Caki2 (cell line): Measurements from ENCODE around the gene RANBP3. TPM values are rescaled to one million over a fixed set of nuclear protein-coding genes. Genes with fewer than 3 reads are reported as not detected.

Experiments used
- DNase-seq: peaks from one replicate; pipeline ENCODE4 v3.0.0-alpha.2; 2015; ENCODE audit warnings: low read depth
- in situ Hi-C: cut with HindIII; loops from 2 replicates; pipeline ENCODE4 v1.10.0; 2016; ENCODE audit warnings: low sequenced_read_pairs, low pct_unique_long_range_greater_than_20kb, mixed read lengths
- total RNA-seq: library from RNA; depleted of rRNA; stranded (reverse); fragments of >200 nt; shearing (Covaris generic); gene quantifications from 2 replicates; pipeline ENCODE4 v1.2.3, GENCODE V29; 2014; ENCODE audit warnings: low replicate concordance

Gene RANBP3
- total RNA-seq, 1 experiment from 2014 or later: 36.3 TPM

GRCh38 chr19:5903056-5903623, 74.8 kb downstream of the RANBP3 start:
- in situ Hi-C loops: no loop called here
- DNase-seq: no peak

DNA sequence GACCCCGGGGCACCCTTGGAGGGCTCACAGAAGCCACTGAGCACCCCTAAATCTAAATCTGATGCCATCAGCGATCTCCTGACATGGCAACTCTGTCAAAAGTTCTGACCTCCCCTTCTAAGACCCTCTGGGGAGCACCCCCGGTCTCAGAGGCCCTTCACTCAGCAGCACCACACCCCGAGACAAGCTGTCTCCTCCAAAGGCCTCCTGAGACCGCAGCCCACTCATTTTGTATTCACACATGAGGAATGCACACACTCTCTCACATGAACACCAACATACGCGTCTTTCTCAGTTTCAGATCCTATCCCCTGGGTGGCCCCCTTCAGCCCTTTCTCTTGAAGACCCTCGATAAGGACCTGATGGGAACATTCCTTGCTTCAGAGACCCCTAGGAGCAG, 77.0 kb downstream of the RANBP3 start:
- in situ Hi-C loops: no loop called here

GRCh38 chr19:5899728-5900526, 78.0 kb downstream of the RANBP3 start:
- in situ Hi-C loops: no loop called here
- DNase-seq: no peak

More for the DNA sequence above, 77.0 kb downstream of the RANBP3 start:
- no peak for DNase-seq

DNA sequence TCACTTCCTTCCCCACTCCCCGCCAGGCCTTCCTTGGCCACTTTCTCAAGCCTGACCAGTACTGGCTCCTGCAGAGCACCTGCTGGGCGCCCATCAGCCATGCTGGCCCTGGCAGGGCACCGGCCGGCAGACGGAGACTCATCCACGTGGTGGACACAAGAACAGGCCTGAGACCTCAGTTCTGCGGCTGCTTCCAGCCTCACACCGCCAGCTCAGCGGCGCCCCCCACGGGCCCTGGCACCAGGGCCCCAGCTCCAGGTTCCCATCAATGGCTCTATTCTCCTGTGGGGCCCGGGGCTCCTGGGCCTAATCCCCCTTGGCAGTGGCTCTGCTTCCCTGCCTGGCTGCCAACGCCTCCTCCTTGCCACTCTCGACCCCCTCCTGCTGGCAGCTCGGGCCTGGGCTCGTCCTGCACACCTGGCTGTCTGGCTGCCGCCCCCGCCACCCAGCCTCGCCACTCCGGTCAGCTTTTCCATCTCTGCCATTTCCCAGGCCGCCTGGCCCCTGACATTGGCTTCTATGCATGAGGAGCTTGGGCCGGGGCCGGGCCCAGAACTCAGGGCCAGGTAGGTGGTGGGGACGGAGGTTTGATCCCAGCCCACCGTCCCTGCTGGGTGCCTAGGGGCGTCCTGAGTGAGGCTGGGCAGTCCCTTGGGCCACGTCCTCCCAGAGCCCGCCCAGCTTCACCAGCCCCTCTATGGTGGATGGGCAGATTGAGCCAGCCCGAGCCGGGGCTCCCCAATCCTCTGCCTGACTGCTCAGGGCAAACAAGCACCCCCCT, 80.6 kb downstream of the RANBP3 start:
- in situ Hi-C loops: no loop called here
- DNase-seq: no peak

DNA sequence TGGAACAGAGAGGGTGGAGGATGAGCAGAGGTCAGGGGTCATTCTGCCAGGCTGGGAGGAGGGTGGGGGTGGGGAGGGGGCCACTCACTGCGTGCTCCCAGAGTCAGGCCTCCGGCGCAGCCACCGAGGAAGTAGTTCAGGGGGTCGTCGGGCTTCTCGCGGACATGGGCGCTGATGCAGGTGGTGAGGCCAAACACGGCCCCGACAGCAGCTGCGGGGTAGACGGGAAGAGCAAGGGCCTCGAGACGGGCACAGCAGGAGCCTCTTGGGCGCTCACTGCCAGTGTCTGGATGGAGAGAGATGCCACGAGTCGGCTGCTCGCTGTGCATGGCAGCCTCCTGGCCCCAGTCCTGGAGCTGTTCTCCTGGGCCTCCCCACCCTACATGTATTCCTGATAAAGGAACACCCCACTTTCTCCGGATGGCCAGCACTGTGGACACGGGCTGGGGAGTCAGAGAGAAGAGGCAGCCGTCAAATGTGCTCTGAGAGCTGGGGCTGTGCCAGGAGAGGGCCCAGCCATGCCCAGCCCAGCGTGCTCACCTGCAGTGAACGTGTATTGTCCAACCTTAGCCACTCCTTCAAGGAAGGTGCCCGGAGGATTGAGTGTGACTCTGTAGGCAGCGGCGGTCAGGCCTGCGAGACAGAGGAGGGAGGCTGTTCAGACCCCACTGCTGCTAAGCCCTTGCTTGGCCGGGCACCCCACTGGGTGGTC, 81.4 kb downstream of the RANBP3 start:
- in situ Hi-C loops: no loop called here
- no peak for DNase-seq

- in situ Hi-C loops: no loop called here
- DNase-seq: no peak
These were observed 82.0 kb downstream of the RANBP3 start for GRCh38 chr19:5895890-5896289.

DNA sequence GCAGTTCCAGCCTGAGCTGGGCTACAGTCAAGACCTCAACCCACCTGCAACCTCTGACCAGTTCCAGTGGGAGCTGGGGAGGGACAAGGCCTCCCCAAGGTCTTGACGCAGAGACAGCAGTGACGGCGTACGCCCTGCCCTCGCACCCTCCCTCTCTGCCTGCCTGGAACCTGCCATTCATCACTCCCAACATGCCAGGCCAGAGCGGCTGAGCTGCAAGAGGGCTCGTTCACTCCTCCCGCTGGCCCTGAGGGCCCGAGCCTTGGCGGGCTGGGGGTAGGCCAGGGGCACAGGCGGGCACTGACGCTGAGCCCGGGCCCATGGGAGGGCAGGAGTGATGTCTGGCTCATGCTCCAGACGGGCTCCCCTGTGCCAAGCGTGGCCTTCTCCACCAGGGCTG, 82.5 kb downstream of the RANBP3 start:
- DNase-seq: no peak
- in situ Hi-C loops: no loop called here

DNA sequence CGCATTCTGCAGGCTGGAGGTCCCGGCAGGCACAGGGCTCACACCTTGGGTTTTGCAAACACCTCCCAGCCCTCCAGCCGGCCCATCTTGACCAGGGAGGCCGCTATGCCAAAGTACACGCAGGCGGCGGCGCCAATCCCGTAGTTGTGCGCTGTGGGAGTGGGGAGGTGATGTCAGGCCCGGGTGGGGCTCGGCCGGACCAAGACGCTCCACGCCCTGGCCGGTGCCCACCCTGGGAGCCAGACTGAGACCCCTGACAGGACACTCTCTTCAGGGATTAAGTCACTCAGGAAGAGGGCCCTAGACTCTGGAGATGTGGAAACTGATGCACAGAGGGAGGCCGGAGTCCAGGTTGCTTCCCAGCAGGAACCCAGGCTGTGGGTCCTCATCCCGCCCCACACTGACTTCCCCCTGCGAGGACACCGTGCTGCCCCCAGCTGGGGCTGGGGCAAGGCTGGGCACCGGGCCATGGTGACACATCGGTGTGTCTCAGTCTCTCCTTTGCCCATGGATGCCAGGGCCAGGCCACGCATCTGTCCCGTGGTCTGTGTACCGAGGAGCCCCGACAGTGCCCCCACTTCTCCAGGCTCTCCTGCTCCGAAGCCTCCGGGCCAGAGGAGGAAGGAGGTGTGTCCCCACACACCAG, 83.1 kb downstream of the RANBP3 start:
- in situ Hi-C loops: no loop called here

GRCh38 chr19:5893907-5894703, 83.8 kb downstream of the RANBP3 start:
- no peak for DNase-seq

More for the DNA sequence above, 83.1 kb downstream of the RANBP3 start:
- no peak for DNase-seq

DNA sequence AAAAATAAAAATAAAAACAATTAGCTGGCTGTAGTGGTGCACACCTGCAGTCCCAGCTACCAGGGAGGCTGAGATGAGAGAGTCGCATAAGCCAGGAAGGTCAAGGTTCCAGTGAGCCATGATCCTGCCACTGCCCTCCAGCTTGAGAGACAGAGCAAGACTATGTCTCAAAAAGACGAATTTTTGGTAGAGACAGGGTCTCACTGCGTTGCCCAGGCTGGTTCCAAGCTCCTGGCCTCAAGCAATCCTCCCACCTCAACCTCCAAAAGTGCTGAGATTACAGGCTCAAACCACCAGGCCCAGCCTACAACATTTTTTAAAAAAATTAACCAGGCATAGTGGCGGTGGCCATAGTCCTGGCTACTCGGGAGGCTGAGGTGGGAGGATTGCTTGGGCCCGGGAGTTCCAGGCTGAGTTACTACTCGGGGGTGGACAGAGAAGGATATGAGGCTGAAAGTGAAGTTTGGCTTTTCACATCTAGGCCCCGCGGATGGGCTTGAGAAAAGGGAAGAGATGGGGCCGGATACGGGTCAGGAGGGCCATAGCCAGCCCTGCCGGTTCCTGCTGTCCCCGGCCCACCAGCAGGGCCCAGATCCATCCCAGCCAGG, 84.5 kb downstream of the RANBP3 start:
- no peak for DNase-seq
- in situ Hi-C loops: no loop called here

More at GRCh38 chr19:5893907-5894703, 83.8 kb downstream of the RANBP3 start:
- in situ Hi-C loops: no loop called here

GRCh38 chr19:5892772-5893275, 85.1 kb downstream of the RANBP3 start:
- in situ Hi-C loops: no loop called here
- no peak for DNase-seq

DNA sequence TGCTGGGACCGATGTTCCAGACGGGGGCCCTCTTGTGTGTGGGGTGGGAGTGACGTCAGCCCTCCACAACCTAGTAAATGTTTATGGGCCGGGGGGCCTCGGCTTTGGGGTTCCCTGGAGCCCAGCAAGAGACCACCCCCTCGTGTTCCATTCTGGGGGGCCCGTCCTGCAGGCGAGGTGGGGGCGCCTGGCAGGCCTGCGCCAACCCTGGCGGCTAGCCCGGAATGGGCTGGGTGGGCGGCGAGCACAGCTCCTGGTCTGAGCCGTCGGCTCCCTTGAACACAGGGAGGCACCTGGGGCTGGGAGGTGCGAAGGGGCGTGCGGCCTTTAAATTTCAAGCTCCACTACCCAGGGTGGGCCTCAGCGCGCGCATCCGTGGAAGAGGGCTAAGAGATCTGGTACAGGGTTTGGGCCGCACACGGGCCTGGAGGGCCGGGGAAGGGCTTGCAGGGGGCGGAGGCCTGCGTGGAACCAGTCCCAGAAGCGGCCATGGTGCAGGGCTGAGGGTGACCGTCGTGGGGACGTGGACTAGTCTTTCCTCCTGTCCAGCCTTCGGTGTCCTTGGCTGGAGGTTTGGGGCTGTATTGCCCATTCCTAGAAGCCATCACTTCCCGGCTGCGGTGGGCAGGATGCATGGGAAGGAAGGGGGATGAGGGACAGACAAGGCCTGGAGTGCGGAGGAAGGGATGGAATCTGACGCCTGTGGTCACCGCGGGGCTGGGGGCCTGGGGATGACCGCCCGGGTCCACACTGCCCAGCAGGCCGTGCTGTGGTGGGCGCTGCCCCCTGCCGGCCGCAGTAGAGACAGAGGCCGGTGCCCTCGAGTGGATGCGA, 85.8 kb downstream of the RANBP3 start:
- peak; percentile 19 for DNase-seq

GRCh38 chr19:5891572-5891937, 86.4 kb downstream of the RANBP3 start:
- DNase-seq: no peak
- in situ Hi-C loops: no loop called here

More for the DNA sequence above, 85.8 kb downstream of the RANBP3 start:
- in situ Hi-C loops: no loop called here

DNA sequence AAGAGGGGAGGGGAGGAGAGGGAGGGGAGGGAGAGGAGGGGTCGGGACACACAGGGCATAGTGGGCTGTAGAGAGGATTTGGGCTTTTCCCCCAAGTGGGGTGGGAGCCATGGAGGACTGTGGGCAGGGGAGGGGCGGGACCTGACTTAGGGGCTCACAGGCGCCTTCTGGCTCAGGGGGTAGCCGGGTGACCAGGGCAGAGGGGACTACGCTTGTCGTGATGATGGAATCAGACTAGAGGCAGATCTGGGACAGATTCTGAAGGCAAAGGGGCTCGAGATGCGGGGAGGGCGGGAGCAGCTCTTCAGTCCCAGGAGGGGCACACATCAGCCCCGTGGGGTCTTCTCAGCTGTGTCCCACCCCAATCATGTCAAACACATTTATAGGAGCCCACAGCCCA, 87.8 kb downstream of the RANBP3 start:
- no peak for DNase-seq
- in situ Hi-C loops: no loop called here

- no peak for DNase-seq
- in situ Hi-C loops: no loop called here
These were observed 88.5 kb downstream of the RANBP3 start for GRCh38 chr19:5889288-5889971.
